GM23338 (cell line): ENCODE measurements around the gene PGBD5.

Experiments
- CREB1 ChIP-seq: fragments of 250-450 bp; sonication (Bioruptor Pico); IDR thresholded peaks from 2 replicates; pipeline ENCODE4 v1.5.0; 2020; ENCODE audit warnings: low read depth, mild to moderate bottlenecking, moderate library complexity
- EZH2 ChIP-seq: fragments of 200-600 bp; sonication (generic); IDR thresholded peaks from one replicate; pipeline ENCODE4 v1.8.0; 2017; ENCODE audit warnings: antibody characterized with exemption, mild to moderate bottlenecking, low read depth; ENCODE audit not compliant: unreplicated experiment
- EZH2phosphoT487 ChIP-seq: fragments of 200-600 bp; sonication (generic); IDR thresholded peaks from one replicate; pipeline ENCODE4 v1.8.1; 2018; ENCODE audit warnings: antibody characterized with exemption; ENCODE audit not compliant: unreplicated experiment
- JUNB ChIP-seq: IDR thresholded peaks from one replicate; pipeline ENCODE4 v1.6.1; 2016; ENCODE audit warnings: antibody characterized with exemption; ENCODE audit not compliant: unreplicated experiment
- NANOG ChIP-seq: IDR thresholded peaks from 2 replicates; pipeline ENCODE4 v1.6.1; 2016; ENCODE audit warnings: antibody characterized with exemption, borderline replicate concordance
- POLR2AphosphoS5 ChIP-seq: IDR thresholded peaks from 2 replicates; pipeline ENCODE4 v1.6.1; 2016; ENCODE audit warnings: antibody characterized with exemption, low read depth
- REST ChIP-seq: IDR thresholded peaks from one replicate; pipeline ENCODE4 v1.6.1; 2018; ENCODE audit warnings: antibody characterized with exemption; ENCODE audit not compliant: unreplicated experiment
- STAT1 ChIP-seq: IDR thresholded peaks from one replicate; pipeline ENCODE4 v1.6.1; 2016; ENCODE audit warnings: antibody characterized with exemption; ENCODE audit not compliant: unreplicated experiment
- ZNF114 ChIP-seq: fragments of 250-450 bp; sonication (Bioruptor Pico); IDR thresholded peaks from 2 replicates; pipeline ENCODE4 v1.5.0; 2020; ENCODE audit warnings: mild to moderate bottlenecking, moderate library complexity
- ZNF331 ChIP-seq: fragments of 250-450 bp; sonication (Bioruptor Pico); IDR thresholded peaks from 2 replicates; pipeline ENCODE4 v1.5.0; 2020; ENCODE audit warnings: low read depth, mild to moderate bottlenecking, moderate library complexity
- TF ChIP-seq, protein P1 (sequence below), 2 experiments: fragments of 200-600 bp in 1 of 2; sonication (generic) in 1 of 2; conservative IDR thresholded peaks; 2 replicates each; pipeline versions ENCODE4 v1.5.1 to v1.6.1; 2016 to 2017; ENCODE audit warnings: antibody characterized with exemption in 2 of 2, low read depth in 2 of 2, mild to moderate bottlenecking in 2 of 2, moderate library complexity in 1 of 2

- TF ChIP-seq, protein P1, sequence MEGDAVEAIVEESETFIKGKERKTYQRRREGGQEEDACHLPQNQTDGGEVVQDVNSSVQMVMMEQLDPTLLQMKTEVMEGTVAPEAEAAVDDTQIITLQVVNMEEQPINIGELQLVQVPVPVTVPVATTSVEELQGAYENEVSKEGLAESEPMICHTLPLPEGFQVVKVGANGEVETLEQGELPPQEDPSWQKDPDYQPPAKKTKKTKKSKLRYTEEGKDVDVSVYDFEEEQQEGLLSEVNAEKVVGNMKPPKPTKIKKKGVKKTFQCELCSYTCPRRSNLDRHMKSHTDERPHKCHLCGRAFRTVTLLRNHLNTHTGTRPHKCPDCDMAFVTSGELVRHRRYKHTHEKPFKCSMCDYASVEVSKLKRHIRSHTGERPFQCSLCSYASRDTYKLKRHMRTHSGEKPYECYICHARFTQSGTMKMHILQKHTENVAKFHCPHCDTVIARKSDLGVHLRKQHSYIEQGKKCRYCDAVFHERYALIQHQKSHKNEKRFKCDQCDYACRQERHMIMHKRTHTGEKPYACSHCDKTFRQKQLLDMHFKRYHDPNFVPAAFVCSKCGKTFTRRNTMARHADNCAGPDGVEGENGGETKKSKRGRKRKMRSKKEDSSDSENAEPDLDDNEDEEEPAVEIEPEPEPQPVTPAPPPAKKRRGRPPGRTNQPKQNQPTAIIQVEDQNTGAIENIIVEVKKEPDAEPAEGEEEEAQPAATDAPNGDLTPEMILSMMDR (conservative IDR thresholded peaks at IDR 0.05; ENCODE audit: low read depth in 2 of 2) = no peak
- TF ChIP-seq CREB1 (CRISPR knock-in tag) (no peak), EZH2 (no peak), EZH2phosphoT487 (no peak), POLR2AphosphoS5 (no peak), REST (no peak), JUNB (no peak), ZNF114 (CRISPR knock-in tag) (no peak), ZNF331 (no peak), NANOG (no peak), STAT1 (no peak)
These were observed 85.5 kb downstream of the PGBD5 start for GRCh38 chr1:230340526-230341161.
